Natural killer cell (primary cell): Measurements from ENCODE around the gene MEGF6. TPM values are rescaled to one million over a fixed set of nuclear protein-coding genes. Genes with fewer than 3 reads are reported as not detected.

Experiments used
- ATAC-seq, 3 donors: fragments of 150-1000 bp in 2 of 3; fragments of 200-7000 bp in 1 of 3; cut with Tn5 transposase; 1 replicate in 1 of 3; 2 replicates in 2 of 3; pipeline ENCODE4 v1.10.0; 2021; ENCODE audit warnings: mild to moderate bottlenecking in 2 of 3, moderate library complexity in 2 of 3
- DNase-seq, 2 donors: peaks; one replicate each; pipeline versions ENCODE4 v3.0.0 to v3.0.0-alpha.2; 2013 to 2021; ENCODE audit warnings: mixed read lengths in 1 of 2
- H3K27ac ChIP-seq: one replicate; pipeline ENCODE4 v1.5.1; 2013; ENCODE audit warnings: mild to moderate bottlenecking, low read length
- H3K27me3 ChIP-seq: one replicate; pipeline ENCODE4 v1.6.1; 2013; ENCODE audit warnings: low read length; ENCODE audit not compliant: control insufficient read depth, insufficient read depth
- H3K36me3 ChIP-seq: one replicate; pipeline ENCODE4 v1.6.1; 2013; ENCODE audit warnings: low read length; ENCODE audit not compliant: control insufficient read depth, insufficient read depth
- H3K4me1 ChIP-seq: one replicate; pipeline ENCODE4 v1.6.1; 2013; ENCODE audit warnings: low read length; ENCODE audit not compliant: control insufficient read depth, insufficient read depth
- H3K4me3 ChIP-seq: one replicate; pipeline ENCODE4 v1.5.1; 2013; ENCODE audit warnings: low read length
- H3K9me3 ChIP-seq: one replicate; pipeline ENCODE4 v1.6.1; 2013; ENCODE audit warnings: low read length; ENCODE audit not compliant: control insufficient read depth, insufficient read depth
- H3K27ac Mint-ChIP-seq, 2 donors: one replicate each; pipeline ENCODE4 v1.8.0; 2022; ENCODE audit warnings: mild to moderate bottlenecking in 2 of 2, mixed read lengths in 2 of 2, moderate library complexity in 1 of 2
- H3K27me3 Mint-ChIP-seq, 2 donors: one replicate each; pipeline ENCODE4 v1.8.0; 2022; ENCODE audit warnings: low read depth in 2 of 2, mixed read lengths in 2 of 2
- H3K36me3 Mint-ChIP-seq: one replicate; pipeline ENCODE4 v1.8.0; 2022; ENCODE audit warnings: mixed read lengths
- H3K4me1 Mint-ChIP-seq, 2 donors: one replicate each; pipeline ENCODE4 v1.8.0; 2022; ENCODE audit warnings: mixed read lengths in 2 of 2
- H3K4me3 Mint-ChIP-seq: one replicate; pipeline ENCODE4 v1.8.0; 2022; ENCODE audit warnings: mild to moderate bottlenecking, moderate library complexity, mixed read lengths
- H3K9me3 Mint-ChIP-seq, 2 donors: one replicate each; pipeline ENCODE4 v1.8.0; 2022; ENCODE audit warnings: mixed read lengths in 2 of 2
- CTCF ChIP-seq: fragments of 200-600 bp; IDR thresholded peaks from one replicate; pipeline ENCODE4 v1.8.0; 2022; ENCODE audit warnings: antibody characterized with exemption
- WGBS: methylation state at CpG from one replicate; pipeline ENCODE4 v1.1.7; 2013; ENCODE audit warnings: missing lambda C conversion rate; ENCODE audit not compliant: insufficient coverage; 5-methylcytosine and 5-hydroxymethylcytosine counted together
- intact Hi-C: fragments of 100-400 bp; cut with micrococcal nuclease; formaldehyde crosslinking; loops from one replicate; pipeline ENCODE4 v1.14.2; 2022
- total RNA-seq, 4 donors: library from RNA; stranded (reverse); fragments of 120-200 nt in 1 of 4; gene quantifications; one replicate each; pipeline versions ENCODE4 v1.2.3 to v1.2.4, GENCODE V29; 2013 to 2022

The MEGF6 gene
- total RNA-seq, 3 donors from 2014 or later (not counting 1 experiment from before 2014, with no cell fraction given) = 3.1 to 15.6 (median 5.1) TPM

- DNase-seq (no peak), ATAC-seq (no peak)
- WGBS = 5% methylated on average over 68 of the region's 68 CpGs
- Mint-ChIP-seq H3K27me3 (peaks cover 36 to 50% of the 10 kb centered on the region in 2 donors), H3K9me3 (no peaks in the 10 kb centered on the region), H3K27ac (no peak overlapping the region), H3K4me1 (peaks cover 22 to 33% of the 10 kb centered on the region in 2 donors), H3K4me3 (no peak overlapping the region), H3K36me3 (no peaks in the 10 kb centered on the region)
- no peaks in the 10 kb centered on the region for H3K9me3 ChIP-seq
- H3K27ac ChIP-seq = no peak overlapping the region
- intact Hi-C loops = no loop called here
- no peak for TF ChIP-seq CTCF
- peaks cover 26% of the 10 kb centered on the region for H3K27me3 ChIP-seq
- peaks cover 33% of the 10 kb centered on the region for H3K4me1 ChIP-seq
- peak overlapping the region; percentile 7 for H3K4me3 ChIP-seq
- no peaks in the 10 kb centered on the region for H3K36me3 ChIP-seq
Observed at GRCh38 chr1:3652548-3653285, 41.4 kb upstream of the MEGF6 start.

GRCh38 chr1:3651930-3652547, 40.7 kb upstream of the MEGF6 start, which contains the start of gene TP73:
TSS of gene TP73 (plus strand) at chr1:3652516. CDS start at chr1:3682366, 29,850 bp downstream.
- peak within 1 kb of the TSS; percentile 61 for H3K4me3 Mint-ChIP-seq
- peaks cover 26% of the 10 kb centered on the region for H3K27me3 ChIP-seq
- intact Hi-C loops = no loop called here
- no peak within 1 kb of the TSS for H3K27ac ChIP-seq
- WGBS = under 1% methylated on average over 80 of the region's 80 CpGs
- ATAC-seq (no peak), DNase-seq (peak in 1 of 2 donors; percentile 22)
- peaks cover 28 to 34% of the 10 kb centered on the region in 2 donors for H3K4me1 Mint-ChIP-seq
- no peak for TF ChIP-seq CTCF
- peak within 1 kb of the TSS; percentile 7 for H3K4me3 ChIP-seq
- H3K27ac Mint-ChIP-seq = no peak within 1 kb of the TSS
- no peaks in the 10 kb centered on the region for H3K9me3 Mint-ChIP-seq
- no peaks in the 10 kb centered on the region for H3K36me3 Mint-ChIP-seq
- peaks cover 5% of the 10 kb centered on the region for H3K36me3 ChIP-seq
- peaks cover 33 to 46% of the 10 kb centered on the region in 2 donors for H3K27me3 Mint-ChIP-seq
- no peaks in the 10 kb centered on the region for H3K9me3 ChIP-seq
- H3K4me1 ChIP-seq = peaks cover 33% of the 10 kb centered on the region

GRCh38 chr1:3651026-3651929, 40.0 kb upstream of the MEGF6 start:
- TF ChIP-seq CTCF = no peak
- Mint-ChIP-seq H3K27me3 (peaks cover 33 to 43% of the 10 kb centered on the region in 2 donors), H3K9me3 (no peaks in the 10 kb centered on the region), H3K4me1 (peaks cover 29 to 34% of the 10 kb centered on the region in 2 donors), H3K4me3 (peak overlapping the region; percentile 61), H3K36me3 (no peaks in the 10 kb centered on the region), H3K27ac (no peak overlapping the region)
- H3K36me3 ChIP-seq = peaks cover 8% of the 10 kb centered on the region
- peaks cover 26% of the 10 kb centered on the region for H3K27me3 ChIP-seq
- intact Hi-C loops = no loop called here
- H3K27ac ChIP-seq = no peak overlapping the region
- ATAC-seq = no peak
- WGBS = 10% methylated on average over 83 of the region's 83 CpGs
- H3K9me3 ChIP-seq = no peaks in the 10 kb centered on the region
- DNase-seq = peak in 1 of 2 donors; percentile 28
- H3K4me1 ChIP-seq = peaks cover 33% of the 10 kb centered on the region
- no peak overlapping the region for H3K4me3 ChIP-seq
